ENCODE measurements around the gene LILRB1.

GRCh38 chr19:54606891-54607784, 23.1 kb upstream of the LILRB1 start:
- TF ChIP-seq POLR2A (IDR thresholded peaks at IDR 0.05; ENCODE audit: low read depth, low read length) (peak; percentile 15; the same call in 1 of the 2 replicates), TAF1 (IDR thresholded peaks at IDR 0.05; ENCODE audit: borderline replicate concordance, low read depth, low read length) (no peak), POLR2AphosphoS5 (IDR thresholded peaks at IDR 0.05; ENCODE audit: low read depth, low read length) (no peak)
